SU-DHL-6 (cell line): ENCODE results near the gene RARRES1.

Experiments
- CTCF ChIP-seq: fragments of 200-600 bp; sonication (generic); IDR thresholded peaks from one replicate; pipeline ENCODE4 v1.5.1; 2017; ENCODE audit warnings: antibody characterized with exemption, mild to moderate bottlenecking, low read length, moderate library complexity; ENCODE audit not compliant: insufficient read depth, poor library complexity, severe bottlenecking
- EZH2phosphoT487 ChIP-seq: fragments of 200-600 bp; sonication (generic), shearing (Covaris generic); conservative IDR thresholded peaks from 2 replicates; pipeline ENCODE4 v1.6.1; 2018; ENCODE audit warnings: mild to moderate bottlenecking, antibody characterized with exemption, low read length, moderate library complexity, mixed read lengths

- TF ChIP-seq CTCF = no peak
- no peak for TF ChIP-seq EZH2phosphoT487
These were observed 17.3 kb upstream of the RARRES1 start for GRCh38 chr3:158749526-158749925.
